ENCODE measurements around the gene UGCG.

Gene UGCG

DNA sequence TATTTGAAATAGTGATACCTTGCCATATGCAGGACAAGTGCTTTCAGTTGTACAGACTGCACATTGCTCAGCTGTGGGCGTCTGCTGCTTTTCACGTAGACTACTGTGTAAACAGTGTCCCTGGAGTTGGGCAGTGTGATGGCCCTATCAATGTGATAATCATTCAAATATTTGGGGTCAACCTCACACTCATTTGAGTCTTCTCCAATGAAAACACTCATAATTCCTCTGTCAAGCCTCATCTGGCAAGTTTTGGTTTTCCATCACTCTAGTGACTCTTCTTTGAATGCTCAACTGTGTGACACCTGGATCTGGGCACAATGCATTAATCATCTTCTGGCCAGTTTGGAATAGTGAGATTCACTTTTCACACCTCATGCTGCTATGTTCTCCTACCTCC lies 64.4 kb downstream of the UGCG start:
- no peak for TF ChIP-seq POLR2A (IDR thresholded peaks at IDR 0.05; ENCODE audit: low read length)
- no peak for TF ChIP-seq GATA1 (IDR thresholded peaks at IDR 0.05; ENCODE audit: low read depth, low read length)
- no peak for DNase-seq

- DNase-seq = no peak
- TF ChIP-seq POLR2A (IDR thresholded peaks at IDR 0.05; ENCODE audit: low read length) = no peak
- no peak for TF ChIP-seq GATA1 (IDR thresholded peaks at IDR 0.05; ENCODE audit: low read depth, low read length)
Measured at GRCh38 chr9:111961575-111961974, 65.0 kb downstream of the UGCG start.

- no peak for DNase-seq
- TF ChIP-seq GATA1 (IDR thresholded peaks at IDR 0.05; ENCODE audit: low read depth, low read length) (no peak), POLR2A (IDR thresholded peaks at IDR 0.05; ENCODE audit: low read length) (no peak)
Measured at GRCh38 chr9:111962021-111962420, 65.4 kb downstream of the UGCG start.

DNA sequence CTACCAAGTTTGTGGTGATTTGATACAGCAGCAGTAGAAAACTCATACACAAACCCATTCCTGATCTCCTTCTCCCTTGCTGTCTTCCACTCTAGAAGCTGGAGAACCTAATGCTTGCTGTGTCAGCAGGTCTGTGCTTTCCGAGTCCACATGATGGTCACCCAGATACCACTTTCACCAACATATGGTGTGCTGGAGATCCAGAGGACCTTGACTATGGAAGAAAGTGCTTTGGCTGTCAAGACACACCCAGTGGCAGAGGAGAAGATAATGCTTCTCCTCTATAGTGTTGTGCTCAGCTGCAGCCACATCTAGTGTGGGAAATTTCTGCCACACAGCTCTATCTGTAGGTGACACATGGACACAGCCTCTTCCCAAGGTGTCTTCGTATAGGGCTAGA lies 67.4 kb downstream of the UGCG start:
- TF ChIP-seq POLR2A (IDR thresholded peaks at IDR 0.05; ENCODE audit: low read length) (no peak), GATA1 (IDR thresholded peaks at IDR 0.05; ENCODE audit: low read depth, low read length) (no peak)
- peak in 1 of 2 experiments; percentile 41 for DNase-seq

GRCh38 chr9:111965566-111966019 lies 69.0 kb downstream of the UGCG start:
- TF ChIP-seq GATA1 (IDR thresholded peaks at IDR 0.05; ENCODE audit: low read depth, low read length) (no peak), POLR2A (IDR thresholded peaks at IDR 0.05; ENCODE audit: low read length) (no peak)
- DNase-seq = no peak

DNA sequence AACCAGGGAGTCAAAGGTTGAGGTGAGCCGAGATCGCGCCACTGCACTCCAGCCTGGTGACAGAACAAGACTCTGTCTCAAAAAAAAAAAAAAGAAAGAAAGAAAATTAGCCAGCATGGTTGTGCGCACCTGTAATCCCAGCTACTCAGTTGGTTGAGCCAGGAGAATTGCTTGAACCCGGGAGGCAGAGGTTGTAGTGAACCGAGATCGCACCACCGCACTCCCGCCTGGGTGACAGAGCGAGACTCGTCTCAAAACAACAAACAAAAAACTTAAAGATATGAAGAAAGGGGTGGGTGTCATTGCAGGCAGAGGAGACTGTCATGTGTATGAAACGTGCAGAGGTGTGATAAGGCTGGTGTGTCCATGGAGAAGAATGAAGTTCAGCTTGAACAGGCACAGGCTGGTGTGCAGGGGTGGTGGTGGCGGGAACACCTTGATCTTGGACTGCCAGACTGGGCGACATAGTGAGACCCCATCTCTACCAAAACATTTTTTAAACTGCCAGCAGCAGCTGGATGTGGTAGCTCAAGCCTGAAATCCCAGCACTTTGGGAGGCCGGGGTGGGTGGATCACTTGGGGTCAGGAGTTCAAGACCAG lies 69.6 kb downstream of the UGCG start:
- DNase-seq = peak; percentile 27 to 77
- TF ChIP-seq GATA1 (IDR thresholded peaks at IDR 0.05; ENCODE audit: low read depth, low read length) = no peak
- no peak for TF ChIP-seq POLR2A (IDR thresholded peaks at IDR 0.05; ENCODE audit: low read length)

GRCh38 chr9:111966861-111967291 lies 70.3 kb downstream of the UGCG start:
- TF ChIP-seq POLR2A (IDR thresholded peaks at IDR 0.05; ENCODE audit: low read length) = no peak
- peak in 1 of 2 experiments; percentile 28 for DNase-seq

- TF ChIP-seq GATA1 (IDR thresholded peaks at IDR 0.05; ENCODE audit: low read depth, low read length) = no peak
- TF ChIP-seq POLR2A (IDR thresholded peaks at IDR 0.05; ENCODE audit: low read length) = no peak
- DNase-seq = no peak
Measured at GRCh38 chr9:111967621-111968020, 71.0 kb downstream of the UGCG start.

GRCh38 chr9:111969061-111969460 lies 72.4 kb downstream of the UGCG start:
- TF ChIP-seq POLR2A (IDR thresholded peaks at IDR 0.05; ENCODE audit: low read length) (no peak), GATA1 (IDR thresholded peaks at IDR 0.05; ENCODE audit: low read depth, low read length) (no peak)
- no peak for DNase-seq

- TF ChIP-seq GATA1 (IDR thresholded peaks at IDR 0.05; ENCODE audit: low read depth, low read length) (no peak), POLR2A (IDR thresholded peaks at IDR 0.05; ENCODE audit: low read length) (no peak)
Measured at GRCh38 chr9:111969622-111970021, 73.0 kb downstream of the UGCG start.

GRCh38 chr9:111970827-111971226 lies 74.2 kb downstream of the UGCG start:
- TF ChIP-seq GATA1 (IDR thresholded peaks at IDR 0.05; ENCODE audit: low read depth, low read length) (no peak), POLR2A (IDR thresholded peaks at IDR 0.05; ENCODE audit: low read length) (no peak)
- DNase-seq = no peak

More at GRCh38 chr9:111969622-111970021, 73.0 kb downstream of the UGCG start:
- DNase-seq = peak in 1 of 2 experiments; percentile 28

GRCh38 chr9:111974092-111974681 lies 77.6 kb downstream of the UGCG start:
- TF ChIP-seq GATA1 (IDR thresholded peaks at IDR 0.05; ENCODE audit: low read depth, low read length) = no peak
- no peak for TF ChIP-seq POLR2A (IDR thresholded peaks at IDR 0.05; ENCODE audit: low read length)
- no peak for DNase-seq

DNA sequence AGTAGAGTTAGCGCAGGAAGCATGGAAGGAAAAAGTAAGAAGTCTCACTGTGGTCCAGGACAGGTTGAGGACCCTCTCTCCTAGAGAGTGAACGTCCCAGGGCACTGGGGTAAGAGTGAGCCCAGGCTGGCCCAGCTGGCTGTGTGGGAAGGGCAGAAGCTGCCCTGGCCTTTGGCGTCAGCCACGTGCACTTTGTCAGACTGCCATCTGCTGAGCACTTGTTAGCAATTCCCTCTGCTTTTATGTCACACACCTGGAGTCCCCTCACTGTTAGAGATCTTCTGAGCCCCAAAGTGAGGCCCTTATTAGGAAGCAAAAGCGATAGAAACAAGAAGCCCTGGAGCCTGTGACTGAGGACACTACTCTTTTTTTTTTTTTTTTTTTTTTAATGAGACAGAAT lies 79.1 kb downstream of the UGCG start:
- TF ChIP-seq POLR2A (IDR thresholded peaks at IDR 0.05; ENCODE audit: low read length) (no peak), GATA1 (IDR thresholded peaks at IDR 0.05; ENCODE audit: low read depth, low read length) (no peak)
- DNase-seq = peak; percentile 16 to 24

GRCh38 chr9:111978616-111979015 lies 82.0 kb downstream of the UGCG start:
- no peak for TF ChIP-seq GATA1 (IDR thresholded peaks at IDR 0.05; ENCODE audit: low read depth, low read length)
- no peak for TF ChIP-seq POLR2A (IDR thresholded peaks at IDR 0.05; ENCODE audit: low read length)
- no peak for DNase-seq

DNA sequence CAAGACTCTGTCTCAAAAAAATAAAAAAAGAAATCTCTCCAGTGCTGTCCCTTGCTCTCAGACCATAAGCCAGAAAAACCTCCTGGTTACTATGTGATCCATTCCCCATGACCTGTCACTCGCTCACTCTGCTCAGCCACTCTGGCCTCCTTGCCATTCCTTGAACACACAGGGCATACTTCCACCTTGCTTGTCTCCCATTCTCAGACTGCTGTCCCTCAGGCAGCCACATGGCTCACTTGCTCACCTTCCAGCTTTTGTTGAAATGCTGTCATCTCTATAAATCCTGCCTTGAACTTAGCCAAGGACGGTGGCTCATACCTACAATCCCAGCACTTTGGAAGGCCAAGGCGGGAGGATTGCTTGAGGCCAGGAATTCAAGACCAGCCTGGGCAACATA lies 82.9 kb downstream of the UGCG start:
- no peak for DNase-seq
- TF ChIP-seq GATA1 (IDR thresholded peaks at IDR 0.05; ENCODE audit: low read depth, low read length) = no peak
- TF ChIP-seq POLR2A (IDR thresholded peaks at IDR 0.05; ENCODE audit: low read length) = no peak
